Fibroblast of the aortic adventitia (primary cell): ENCODE results near the gene DAPK2. TPM values are rescaled to one million over a fixed set of nuclear protein-coding genes. Genes with fewer than 3 reads are reported as not detected.
A peak's percentile ranks its signal among the peaks of the same experiment; 100 is the strongest.

Experiments used
- DNase-seq: peaks from one replicate; pipeline ENCODE4 v3.0.0-alpha.2; 2010; ENCODE audit warnings: low read depth
- H3K4me3 ChIP-seq: 2 replicates; pipeline ENCODE4 v1.5.1; 2011; ENCODE audit warnings: low read depth, mild to moderate bottlenecking, control low read depth, low read length, moderate library complexity
- CTCF ChIP-seq: IDR thresholded peaks from 2 replicates; pipeline ENCODE4 v1.5.1; 2011; ENCODE audit warnings: mild to moderate bottlenecking, low read length, control low read depth, inconsistent platforms; ENCODE audit not compliant: insufficient read depth
- total RNA-seq: library from RNA; depleted of rRNA; stranded (reverse); fragments of >200 nt; gene quantifications from 2 replicates; pipeline ENCODE4 v1.2.3, GENCODE V29; 2012; ENCODE audit warnings: low replicate concordance

The DAPK2 gene
- total RNA-seq, 1 donor, result 3.7 TPM

DNA sequence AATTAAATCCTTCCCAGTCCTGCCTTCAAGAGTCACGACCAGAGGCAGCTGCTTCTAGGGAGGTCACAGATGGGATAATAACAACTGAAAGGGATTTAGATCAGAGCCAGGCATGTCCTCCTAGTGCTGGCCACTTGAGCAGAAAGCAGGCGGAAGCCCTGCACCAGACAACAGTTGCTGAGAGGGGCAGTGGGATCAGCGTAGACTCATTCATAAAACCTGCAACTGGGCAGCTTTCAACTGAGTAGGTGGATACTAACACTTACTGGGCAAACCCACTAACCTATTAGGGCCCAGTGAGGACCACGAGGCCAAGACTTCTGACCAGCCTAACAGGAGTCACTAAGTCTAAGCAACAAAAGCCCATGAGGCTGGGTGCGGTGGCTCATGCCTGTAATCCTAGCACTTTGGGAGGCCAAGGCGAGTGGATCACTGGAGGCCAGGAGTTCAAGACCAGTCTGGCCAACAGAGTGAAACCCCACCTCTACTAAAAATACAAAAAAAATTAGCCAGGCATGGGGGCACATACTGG is 67.0 kb downstream of the DAPK2 start:
- DNase-seq, result no peak
- no peak overlapping the region for H3K4me3 ChIP-seq
- no peak for TF ChIP-seq CTCF

GRCh38 chr15:63978511-63979261 is 67.6 kb downstream of the DAPK2 start:
- no peak for TF ChIP-seq CTCF
- no peak overlapping the region for H3K4me3 ChIP-seq
- no peak for DNase-seq

- no peak for DNase-seq
- no peak overlapping the region for H3K4me3 ChIP-seq
- no peak for TF ChIP-seq CTCF
These were observed 69.2 kb downstream of the DAPK2 start for GRCh38 chr15:63977119-63977518.

- no peak for DNase-seq
- TF ChIP-seq CTCF, result no peak
- H3K4me3 ChIP-seq, result no peak overlapping the region
These were observed 72.3 kb downstream of the DAPK2 start for GRCh38 chr15:63974021-63974420.

GRCh38 chr15:63973212-63974009 is 72.9 kb downstream of the DAPK2 start:
- H3K4me3 ChIP-seq, result no peak overlapping the region
- peak; percentile 35 for DNase-seq
- TF ChIP-seq CTCF, result no peak

DNA sequence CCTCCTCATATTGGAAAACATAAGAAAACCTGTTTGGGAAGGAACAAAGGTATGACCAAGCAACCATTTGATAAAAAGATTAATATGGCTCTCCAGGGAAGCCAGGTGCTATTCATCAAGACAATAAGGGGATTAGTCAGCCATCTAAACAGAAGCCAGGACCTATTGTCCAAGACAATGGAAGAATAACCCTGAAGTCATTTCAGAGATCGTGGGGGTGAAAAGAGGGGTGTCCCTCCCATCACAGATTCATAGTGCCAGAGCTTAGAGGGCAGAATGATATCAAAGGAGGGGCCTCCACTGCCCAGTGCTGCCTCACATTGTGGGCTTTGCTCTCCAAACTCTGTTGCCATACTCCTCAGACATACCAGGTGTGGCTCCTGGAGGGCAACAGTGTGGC is 73.5 kb downstream of the DAPK2 start:
- no peak for DNase-seq
- no peak for TF ChIP-seq CTCF
- no peak overlapping the region for H3K4me3 ChIP-seq
